HG03521 (cell line): Measurements from ENCODE around the gene ATG12.
"Not testable (repeated sequence)": the region's sequence is repeated elsewhere in the genome, so short reads cannot be mapped to it uniquely, and the experiment has no call there.

Experiments
- ATAC-seq: cut with Tn5 transposase; IDR thresholded peaks from one replicate; pipeline ENCODE4 v1.9.1; 2021; ENCODE audit warnings: mild to moderate bottlenecking, moderate library complexity; ENCODE audit not compliant: unreplicated experiment

ATG12 gene

DNA sequence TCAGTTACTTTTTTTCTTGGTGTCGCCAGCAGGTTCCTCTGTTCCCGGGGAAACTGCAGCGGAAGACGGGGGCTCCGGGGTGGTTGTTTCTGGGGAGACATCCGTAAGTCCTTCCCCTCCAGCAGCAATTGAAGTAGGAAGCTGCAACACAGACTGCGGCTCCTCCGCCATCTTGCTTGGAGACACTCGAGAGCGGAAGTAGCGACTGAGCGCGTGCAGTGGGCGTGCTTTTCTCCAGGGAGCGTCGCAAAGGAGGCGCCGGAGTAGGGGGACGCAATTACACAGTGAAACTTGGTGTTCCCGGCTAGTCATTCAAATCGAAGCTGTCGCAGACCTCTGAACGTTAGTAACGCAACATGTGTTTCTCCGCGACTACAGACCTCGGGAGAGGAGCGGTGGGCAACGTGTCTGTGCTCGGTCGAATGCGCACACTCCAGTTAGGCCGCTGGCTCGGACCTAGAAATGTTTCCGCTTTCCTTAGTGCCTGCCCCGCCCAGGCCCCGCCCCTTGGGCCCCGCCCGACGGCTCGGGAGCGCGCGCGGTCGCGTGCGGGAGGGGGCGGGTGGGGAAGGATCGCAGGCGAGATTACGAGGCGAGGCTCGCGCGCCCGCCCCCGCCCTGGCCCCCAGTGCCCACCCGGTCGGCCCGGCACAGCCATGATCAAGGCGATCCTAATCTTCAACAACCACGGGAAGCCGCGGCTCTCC is at the start of gene ATG12, which contains the start of gene AP3S1:
ATG12 (minus strand) TSS at position 184 of the 707 bp plus-strand sequence; CDS start at position 171, 13 bp downstream.
AP3S1 (plus strand) TSS at position 554 of the 707 bp plus-strand sequence; CDS start at position 657, 103 bp downstream.
- ATAC-seq = peak; percentile 84

- ATAC-seq = no peak
Measured at GRCh38 chr5:115888027-115888426, 46.7 kb upstream of the ATG12 start.

DNA sequence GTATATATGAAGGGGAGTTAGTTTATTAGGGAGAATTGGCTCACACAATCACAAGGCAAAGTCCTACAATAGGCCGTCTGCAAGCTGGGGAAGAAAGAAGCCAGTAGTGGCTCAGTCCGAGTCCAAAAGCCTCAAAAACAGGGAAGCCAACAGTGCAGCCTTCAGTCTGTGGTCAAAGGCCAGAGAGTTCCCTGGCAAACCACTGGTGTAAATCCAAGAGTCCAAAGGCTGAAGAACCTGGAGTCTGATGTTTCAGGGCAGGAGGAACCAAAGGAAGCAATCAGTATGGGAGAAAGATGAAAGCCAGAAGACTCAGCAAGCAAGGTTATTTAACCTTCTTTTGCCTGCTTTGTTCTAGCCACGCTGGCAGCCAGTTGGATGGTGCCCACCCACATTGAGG is 43.8 kb upstream of the ATG12 start:
- not testable (repeated sequence) for ATAC-seq

DNA sequence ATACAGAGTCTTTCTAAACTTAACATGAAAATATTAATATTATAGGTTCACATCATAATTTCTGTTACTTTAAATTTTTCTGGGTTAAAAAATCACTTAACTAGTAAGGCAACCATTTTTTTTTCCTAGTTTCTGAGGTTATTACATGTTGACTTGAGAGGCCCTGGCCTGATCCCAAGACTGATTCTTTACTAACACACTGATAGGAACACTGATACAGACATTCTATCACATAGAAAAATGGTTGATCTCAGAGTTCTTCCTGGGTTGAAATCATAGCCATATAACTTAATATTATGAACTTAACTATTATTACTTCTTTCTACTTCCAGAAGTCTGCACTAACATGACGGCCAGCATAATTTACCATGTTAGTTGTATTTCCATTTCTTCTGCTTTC is 43.3 kb upstream of the ATG12 start:
- no peak for ATAC-seq

DNA sequence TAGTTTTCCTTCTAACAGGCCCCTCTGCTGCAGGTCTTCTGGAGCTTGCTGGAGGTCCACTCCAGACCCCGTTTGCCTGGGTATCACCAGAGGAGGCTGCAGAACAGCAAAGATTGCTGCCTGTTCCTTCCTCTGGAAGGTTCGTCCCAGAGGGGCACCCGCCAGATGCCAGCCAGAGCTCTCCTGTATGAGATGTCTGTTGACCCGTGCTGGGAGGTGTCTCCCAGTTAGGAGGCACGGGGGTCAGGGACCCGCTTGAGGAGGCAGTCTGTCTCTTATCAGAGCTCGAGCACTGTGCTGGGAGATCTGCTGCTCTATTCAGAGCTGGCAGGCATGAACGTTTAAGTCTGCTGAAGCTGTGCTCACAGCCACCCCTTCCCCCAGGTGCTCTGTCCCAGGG is 41.1 kb upstream of the ATG12 start:
- ATAC-seq = not testable (repeated sequence)

DNA sequence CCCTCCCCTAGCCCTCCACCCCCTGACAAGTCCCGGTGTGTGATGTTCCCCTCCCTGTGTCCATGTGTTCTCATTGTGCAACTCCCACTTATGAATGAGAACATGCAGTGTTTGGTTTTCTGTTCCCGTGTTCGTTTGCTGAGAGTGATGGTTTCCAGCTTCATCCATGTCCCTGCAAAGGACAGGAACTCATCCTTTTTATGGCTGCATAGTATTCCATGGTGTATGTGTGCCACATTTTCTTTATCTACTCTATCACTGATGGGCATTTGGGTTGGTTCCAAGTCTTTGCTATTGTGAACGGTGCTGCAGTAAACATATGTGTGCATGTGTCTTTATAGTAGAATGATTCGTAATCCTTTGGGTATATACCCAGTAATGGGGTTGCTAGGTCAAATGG is 36.0 kb upstream of the ATG12 start:
- not testable (repeated sequence) for ATAC-seq

DNA sequence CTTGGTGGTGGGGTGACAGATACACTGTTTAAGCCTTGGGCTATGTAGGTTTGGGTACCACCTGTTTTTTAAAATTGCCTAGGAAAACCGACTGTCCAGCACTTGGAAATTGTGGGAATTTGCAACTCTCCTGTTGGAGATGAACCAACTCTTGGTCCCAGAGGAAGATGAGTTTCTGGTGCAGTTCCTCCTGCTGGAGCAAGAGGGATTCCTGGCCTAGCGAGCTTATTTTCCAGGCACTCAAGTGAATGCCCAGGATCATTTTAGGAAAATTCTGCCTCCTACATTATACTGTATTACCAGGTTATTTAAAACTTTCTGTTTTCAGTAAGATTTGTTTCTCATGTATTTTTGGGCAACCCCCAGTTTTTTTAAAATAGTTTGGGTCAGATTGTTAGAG is 34.1 kb upstream of the ATG12 start:
- ATAC-seq = no peak

DNA sequence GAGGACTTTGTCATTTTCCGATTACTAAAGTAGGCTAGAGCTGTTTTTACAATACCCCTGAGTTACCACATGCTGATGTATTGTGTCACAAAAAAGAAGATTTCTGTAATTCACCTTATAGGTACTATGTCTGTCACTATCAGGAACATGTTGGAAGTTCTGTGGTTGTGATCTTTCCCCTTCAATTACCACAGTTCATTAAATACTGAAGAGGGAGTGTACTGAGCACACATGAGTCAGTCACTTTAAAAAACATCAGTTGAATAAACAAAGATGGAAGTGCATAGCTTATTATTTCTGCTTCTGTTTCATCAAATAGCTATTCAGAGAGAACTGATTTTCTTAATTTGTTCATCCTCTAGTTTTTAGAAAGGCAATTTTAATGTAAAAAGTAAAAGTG is 32.0 kb upstream of the ATG12 start:
- no peak for ATAC-seq

DNA sequence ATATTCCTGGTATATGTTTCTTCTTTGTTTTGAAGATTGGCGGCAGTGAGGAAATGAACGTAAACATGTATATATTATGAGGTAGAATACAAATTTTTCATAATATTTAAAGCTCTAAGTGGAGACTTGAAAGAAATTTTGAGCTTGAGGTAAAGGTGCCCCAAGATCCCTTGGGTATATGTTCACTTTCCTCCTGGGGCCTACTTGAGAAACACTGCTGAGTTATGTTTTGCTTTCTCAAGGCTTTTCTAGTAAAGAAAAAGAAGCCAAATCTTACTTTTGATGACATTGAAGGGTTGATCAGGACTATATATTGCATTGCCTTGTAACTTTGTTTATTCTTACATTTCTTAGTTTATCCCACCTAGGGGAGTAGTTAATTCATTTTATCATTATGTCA is 31.1 kb upstream of the ATG12 start:
- ATAC-seq = no peak

DNA sequence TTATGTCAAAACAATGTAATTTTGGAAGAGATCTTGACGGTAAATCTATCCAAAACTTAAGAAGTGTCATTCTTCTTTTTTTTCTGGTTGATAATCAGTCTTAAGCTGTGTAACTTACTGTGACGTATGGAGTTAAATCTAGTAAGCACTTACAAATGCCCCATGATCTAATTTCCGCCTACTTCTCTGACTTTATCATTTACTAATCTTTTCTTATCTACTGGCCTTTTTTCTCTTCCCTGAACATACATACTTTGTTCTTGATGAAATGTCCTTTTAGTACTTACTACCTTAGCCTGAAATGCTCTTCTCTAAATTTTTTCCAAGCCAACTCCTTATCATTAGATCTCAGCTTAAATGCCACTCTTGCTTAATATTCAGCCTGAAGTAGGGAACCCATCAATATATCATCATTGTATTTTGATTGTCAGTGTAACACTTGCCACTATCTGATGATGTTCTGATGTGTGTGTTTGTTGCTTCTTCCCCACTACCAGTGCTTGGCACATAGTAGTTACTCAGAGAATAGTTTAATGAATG is 28.0 kb upstream of the ATG12 start:
- no peak for ATAC-seq

DNA sequence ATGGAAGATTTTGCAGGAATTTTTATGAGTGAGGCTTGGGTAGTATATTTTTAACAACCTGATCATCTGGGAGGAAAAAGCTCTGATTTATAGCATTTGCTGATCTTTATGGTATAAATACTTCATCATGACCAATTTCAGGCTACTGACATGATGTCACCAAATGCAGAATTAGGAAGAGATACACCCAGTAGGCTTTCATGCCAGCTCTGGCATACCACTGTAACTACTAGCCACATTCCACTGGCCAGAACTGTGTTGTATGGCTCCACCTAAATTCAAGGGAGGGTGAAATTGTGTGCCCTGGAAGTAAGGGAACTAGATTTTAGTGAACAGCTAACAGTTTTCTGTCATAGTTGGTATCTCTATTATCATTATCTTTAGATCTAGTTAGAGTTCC is 18.0 kb upstream of the ATG12 start:
- ATAC-seq = no peak

DNA sequence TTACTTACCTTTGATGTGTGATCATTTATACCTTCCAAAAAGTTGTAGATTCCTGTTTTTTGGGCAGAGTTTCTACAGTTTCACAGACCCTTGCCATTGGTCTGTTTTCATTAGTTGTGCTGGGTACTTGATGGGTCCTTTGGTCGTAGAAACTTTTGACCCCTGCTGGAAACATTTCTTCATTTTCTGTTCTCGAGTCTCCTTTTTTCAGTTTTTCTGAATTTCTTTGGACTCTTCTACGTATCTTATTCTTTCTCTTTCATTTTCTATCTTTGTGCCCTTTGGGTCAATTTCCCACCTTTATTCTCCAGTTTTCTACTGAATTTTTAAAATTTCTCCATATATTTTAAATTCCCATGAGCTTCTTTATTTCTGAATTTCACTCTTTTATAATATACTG is 17.0 kb upstream of the ATG12 start:
- ATAC-seq = no peak

- ATAC-seq = no peak
Measured at GRCh38 chr5:115857626-115858349, 16.4 kb upstream of the ATG12 start.

DNA sequence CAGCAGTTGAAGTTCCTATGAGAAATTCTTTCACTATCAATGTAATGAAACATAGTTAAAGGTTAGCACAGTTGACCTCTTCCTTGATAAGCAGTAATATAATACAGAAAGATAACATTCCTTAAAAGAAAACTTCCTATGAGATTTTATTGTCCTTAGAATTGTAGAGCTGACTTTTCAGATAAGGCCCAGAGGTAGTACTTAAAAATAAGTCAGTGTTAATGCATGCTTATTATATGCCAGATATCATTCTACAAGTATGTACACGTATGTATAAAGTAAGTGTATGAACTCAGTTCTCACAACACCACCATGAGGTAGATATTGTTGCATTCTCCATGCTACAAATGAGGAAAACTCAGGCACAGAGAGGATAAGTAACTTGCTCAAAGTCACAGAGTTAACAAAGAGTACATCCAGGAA is 15.7 kb upstream of the ATG12 start:
- no peak for ATAC-seq

DNA sequence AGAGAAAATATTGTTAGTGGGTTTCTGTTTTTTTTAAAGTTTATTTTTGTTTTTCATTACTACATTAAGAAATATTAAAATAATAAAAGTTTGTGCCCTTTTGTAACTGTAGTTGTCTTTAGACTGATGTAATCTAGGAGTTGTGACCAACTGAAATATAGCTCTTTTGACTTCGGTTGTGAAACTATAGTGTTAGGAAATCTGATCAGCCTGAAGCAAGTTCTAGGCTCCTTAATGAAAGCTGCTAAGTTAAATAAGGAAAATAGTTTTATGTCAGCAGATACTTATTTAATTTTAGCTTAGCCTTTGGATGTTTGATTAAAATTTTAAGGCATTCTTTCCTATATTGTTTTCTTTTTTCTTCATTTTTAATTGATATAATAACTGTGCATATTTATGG is 14.6 kb upstream of the ATG12 start:
- no peak for ATAC-seq

GRCh38 chr5:115854139-115854538 is 12.8 kb upstream of the ATG12 start:
- no peak for ATAC-seq

DNA sequence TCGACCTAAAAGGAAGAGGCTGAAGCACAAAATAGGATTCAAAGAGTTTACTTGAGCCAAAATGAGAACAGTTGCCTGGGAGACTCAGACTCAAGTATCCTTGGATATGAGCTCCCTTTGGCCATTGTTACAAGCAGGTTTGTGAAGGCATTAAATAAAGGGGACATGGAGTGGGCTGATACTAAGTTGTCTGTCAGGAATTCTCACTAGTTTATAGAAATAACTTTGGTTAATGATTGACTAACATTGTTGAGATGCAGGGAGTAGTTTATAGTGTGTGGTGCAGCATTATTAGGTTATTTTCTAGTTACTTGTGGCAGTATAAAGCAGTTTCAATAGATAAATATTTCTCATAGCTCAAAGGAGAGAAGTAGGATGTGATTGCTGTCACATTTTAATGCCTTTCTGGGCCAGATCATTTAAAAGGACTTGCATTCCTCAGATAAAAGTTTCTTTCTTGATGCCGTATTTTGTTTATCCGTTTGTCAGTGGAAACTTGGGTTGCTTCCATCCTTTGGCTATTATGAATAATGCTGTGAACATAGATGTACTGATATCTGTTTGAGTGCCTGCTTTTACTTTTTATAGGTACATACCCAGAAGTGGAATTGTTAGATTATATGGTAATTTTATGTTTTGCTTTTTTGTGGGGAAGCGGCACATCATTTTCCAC is 9.5 kb upstream of the ATG12 start:
- ATAC-seq = no peak

GRCh38 chr5:115849258-115849798 is 8.0 kb upstream of the ATG12 start:
- no peak for ATAC-seq

DNA sequence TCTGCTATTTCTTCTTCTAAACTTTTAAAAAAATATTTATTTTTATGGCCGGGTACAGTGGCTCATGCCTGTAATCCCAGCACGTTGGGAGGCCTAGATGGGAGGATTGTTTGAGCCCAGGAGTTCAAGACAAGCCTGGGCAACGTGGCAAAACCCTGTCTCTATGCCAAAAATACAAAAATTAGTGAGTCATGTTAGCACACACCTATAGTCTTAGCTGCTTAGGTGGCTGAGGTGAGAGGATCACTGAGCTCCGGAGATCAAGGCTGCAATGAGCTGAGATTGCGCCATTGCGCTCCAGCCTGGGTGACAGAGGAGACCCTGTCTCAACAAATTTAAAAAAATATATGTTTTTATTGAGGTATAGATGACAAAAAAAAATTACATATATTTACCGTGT is 5.9 kb upstream of the ATG12 start:
- ATAC-seq = no peak

- no peak for ATAC-seq
Measured at GRCh38 chr5:115844321-115844817, 3.0 kb upstream of the ATG12 start.
